HG03066 (cell line): ENCODE data around the gene OVCA2.

Experiments used
- ATAC-seq: cut with Tn5 transposase; IDR thresholded peaks from one replicate; pipeline ENCODE4 v1.9.1; 2021; ENCODE audit warnings: low read depth; ENCODE audit not compliant: unreplicated experiment

OVCA2 gene

DNA sequence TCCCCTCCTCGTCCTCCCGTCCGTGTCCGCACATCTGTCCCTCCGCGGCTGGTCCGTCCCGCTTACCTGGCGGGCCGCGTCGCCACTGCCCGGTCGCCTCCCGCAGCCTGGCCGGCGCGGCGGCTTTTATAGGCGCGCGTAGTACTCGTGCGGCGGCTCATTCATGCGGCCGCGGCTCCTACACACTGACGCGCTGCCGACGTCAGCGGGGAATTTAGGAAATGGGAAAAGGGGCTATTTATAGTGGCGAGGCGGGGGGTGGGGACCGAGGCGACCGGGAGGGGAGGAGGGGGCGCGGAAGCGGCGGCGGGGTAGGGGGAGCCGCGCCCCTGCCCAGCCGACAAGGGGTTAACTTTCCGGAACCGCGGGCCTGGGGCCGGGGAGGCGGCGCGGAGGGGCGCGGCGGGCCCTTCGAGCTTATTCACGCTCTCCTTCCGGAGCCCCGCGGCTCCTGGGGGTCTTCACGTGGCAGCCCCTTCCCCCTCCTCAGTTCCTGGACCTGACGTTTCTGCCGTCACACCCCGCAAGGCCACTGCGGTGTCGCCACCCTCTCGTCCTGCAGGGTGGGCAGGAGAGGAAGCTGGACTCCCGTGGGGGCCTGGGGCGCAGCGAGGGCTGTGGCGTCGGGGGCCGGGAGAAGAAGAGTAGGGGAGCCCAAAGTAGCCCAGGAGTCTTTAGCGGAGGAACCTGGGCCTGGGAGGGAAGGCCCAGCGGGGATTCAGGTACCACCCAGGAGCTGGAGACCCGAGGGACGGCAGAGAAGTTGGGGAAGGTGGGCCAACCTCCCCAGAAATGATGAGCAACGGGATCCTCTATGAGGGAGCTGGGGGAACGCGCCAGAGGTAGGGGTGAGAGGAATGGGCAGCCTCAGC is 9.5 kb downstream of the OVCA2 start:
- ATAC-seq: no peak

DNA sequence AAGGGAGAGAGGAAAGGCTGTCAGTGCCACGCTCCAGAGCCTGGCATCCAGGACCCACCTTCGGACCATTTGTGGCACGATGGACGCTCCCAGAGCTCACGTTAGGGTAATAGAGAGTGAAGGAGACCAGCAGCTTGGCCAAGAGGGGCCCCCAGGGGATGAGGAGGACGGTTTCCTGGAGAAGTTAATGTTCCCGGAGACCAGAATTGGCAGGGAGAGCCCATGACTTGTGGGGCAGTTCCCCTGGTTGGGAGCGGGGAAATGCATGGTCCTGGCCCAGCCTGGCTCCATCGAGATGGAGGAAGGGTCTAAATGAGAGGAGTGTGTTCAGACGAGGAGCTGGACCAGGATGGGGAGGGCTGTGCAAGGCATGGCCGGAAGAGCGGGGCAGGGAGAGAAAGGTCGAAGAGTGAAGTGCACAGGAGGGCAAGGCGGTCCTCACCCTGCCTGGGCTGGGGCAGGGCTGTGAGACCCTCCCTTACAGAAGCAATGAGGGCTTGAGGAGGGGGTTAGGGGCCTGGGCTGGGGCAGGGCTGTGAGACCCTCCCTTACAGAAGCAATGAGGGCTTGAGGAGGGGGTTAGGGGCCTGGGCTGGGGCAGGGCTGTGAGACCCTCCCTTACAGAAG is 10.2 kb downstream of the OVCA2 start:
- no peak for ATAC-seq

DNA sequence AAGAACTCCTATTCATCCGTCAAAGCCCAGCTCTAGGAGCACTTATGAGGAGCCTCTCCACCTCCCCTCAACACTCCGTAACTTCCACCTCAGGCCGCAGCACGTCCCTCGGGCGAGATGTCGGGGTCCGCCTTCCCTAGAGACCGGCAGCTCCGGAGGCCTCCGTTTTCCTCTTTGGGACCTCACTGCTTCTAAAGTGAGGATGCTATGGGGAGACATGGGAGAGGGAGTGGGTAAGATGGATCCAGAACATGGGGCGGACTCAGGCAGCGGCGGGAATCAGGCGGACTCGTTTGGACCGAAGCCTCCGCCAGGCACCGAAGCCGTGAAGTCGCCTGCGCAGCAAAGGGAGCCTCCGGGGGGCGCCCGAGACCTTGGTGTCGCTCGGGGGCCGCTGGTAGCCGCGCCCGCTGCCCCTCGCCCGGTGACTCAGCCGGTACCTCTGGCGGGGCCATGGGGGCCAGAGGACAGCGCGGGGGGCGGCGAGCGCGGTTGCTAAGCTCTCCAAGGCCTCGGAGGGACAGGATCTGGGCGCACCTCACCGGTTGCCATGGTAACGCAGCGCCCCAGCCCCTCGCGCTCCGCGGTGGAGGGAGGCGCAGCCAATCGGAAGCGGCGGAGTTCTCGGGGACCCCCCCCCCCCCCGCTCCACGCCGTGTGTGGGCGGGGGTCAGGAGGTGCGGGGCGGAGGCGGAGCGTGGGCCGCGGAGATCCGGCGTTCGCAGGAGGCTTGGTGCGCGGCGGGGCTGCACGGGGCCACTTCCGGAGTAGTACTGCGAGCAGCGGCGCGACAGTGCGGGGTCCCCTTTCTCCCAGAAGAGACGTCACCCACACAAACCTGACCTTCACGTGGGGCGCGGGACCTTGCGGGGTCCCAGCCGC is 11.8 kb downstream of the OVCA2 start:
- no peak for ATAC-seq

DNA sequence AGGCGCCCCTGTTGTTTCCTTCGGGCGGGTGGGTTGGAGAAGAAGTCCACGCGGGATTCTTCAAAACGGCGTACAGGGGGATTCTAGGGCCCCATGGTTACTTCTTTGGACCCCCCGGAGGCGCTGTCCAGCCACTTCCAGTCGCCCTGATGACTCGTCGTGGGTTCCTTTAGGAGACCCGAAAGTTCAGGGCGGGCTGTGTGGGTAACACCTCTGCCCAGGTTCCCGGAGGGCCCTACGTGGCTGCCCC is 12.4 kb downstream of the OVCA2 start:
- no peak for ATAC-seq

DNA sequence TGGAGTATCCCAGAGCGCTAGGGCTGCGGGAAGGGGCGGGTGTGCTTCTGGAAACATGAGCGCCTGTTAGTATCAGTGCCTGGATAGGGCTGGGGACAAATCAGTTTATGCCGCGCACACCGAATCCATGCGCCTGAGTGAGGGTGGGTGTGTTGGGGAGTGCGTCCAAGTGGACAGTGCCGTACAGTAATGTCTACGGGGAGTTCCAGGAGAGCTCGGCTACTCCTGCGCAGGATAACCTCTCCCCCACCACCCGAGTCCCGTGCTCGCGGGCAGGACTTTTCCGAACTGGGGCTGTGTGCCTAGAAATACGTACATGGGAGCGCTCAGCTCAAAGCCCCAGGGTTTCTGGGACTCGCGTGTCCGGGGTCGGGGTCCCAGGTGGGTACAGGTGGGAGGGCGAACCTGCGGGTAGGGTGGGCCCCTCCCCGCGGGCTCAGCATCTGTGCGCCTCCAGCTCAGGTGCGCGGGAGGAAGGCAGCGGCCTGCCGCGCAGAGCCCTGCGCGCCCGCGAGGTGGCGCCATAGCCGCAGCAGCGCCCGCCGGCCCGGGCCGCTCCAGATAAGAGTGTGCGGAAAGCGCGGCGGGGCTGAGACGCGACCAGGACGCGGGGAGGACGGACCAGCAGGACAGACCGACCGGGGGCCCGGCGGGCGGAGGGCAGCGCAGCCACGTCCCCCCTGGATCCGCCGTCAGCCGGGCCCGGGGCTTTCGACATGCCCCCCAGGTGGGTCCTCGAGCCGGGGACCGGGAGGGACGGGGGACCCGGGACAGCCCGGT is 12.9 kb downstream of the OVCA2 start, which contains the start of gene HIC1:
Gene HIC1 (plus strand): TSS at position 592 of the 780 bp plus-strand sequence. CDS start 1,588 bp downstream, outside the sequence.
- ATAC-seq: no peak

DNA sequence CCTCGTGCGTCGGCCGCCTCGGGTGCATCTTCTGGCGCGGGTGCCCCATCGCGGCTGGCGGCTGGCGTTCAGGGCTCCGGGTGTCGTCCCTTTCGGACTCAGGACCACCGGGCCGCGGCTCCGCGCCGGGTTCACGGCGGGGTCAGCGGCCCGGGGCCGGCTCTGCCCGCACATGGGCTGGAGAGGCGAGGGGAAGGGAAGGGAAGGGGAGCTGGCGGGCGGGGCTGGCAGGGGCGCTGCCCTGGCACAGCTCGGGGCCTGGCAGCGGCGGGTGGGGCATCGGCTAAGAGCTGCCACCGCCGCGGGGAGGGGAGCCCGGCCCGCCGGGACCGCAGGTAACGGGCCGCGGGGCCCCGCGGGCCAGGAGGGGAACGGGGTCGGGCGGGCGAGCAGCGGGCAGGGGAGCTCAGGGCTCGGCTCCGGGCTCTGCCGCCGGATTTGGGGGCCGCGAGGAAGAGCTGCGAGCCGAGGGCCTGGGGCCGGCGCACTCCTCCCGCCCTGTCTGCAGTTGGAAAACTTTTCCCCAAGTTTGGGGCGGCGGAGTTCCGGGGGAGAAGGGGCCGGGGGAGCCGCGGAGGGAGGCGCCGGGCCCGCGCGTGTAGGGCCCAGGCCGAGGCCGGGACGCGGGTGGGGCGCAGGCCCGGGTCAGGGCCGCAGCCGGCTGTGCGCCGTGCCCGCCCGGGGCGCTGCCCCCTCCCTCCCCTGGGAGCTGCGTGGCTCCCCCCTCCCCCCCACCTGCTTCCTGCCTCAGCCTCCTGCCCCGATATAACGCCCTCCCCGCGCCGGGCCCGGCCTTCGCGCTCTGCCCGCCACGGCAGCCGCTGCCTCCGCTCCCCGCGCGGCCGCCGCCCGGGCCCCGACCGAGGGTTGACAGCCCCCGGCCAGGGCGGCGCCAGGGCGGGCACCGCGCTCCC is 13.7 kb downstream of the OVCA2 start:
- ATAC-seq: no peak

DNA sequence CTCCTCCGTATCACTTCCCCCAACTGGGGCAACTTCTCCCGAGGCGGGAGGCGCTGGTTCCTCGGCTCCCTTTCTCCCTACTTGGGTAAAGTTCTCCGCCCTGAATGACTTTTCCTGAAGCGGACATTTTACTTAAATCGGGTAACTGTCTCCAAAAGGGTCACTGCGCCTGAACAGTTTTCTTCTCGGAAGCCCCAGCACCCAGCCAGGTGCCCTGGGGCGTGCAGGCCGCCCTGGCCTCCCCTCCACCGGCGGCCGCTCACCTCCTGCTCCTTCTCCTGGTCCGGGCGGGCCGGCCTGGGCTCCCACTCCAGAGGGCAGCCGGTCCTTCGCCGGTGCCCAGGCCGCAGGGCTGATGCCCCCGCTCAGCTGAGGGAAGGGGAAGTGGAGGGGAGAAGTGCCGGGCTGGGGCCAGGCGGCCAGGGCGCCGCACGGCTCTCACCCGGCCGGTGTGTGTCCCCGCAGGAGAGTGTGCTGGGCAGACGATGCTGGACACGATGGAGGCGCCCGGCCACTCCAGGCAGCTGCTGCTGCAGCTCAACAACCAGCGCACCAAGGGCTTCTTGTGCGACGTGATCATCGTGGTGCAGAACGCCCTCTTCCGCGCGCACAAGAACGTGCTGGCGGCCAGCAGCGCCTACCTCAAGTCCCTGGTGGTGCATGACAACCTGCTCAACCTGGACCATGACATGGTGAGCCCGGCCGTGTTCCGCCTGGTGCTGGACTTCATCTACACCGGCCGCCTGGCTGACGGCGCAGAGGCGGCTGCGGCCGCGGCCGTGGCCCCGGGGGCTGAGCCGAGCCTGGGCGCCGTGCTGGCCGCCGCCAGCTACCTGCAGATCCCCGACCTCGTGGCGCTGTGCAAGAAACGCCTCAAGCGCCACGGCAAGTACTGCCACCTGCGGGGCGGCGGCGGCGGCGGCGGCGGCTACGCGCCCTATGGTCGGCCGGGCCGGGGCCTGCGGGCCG is 14.7 kb downstream of the OVCA2 start:
- ATAC-seq: no peak

DNA sequence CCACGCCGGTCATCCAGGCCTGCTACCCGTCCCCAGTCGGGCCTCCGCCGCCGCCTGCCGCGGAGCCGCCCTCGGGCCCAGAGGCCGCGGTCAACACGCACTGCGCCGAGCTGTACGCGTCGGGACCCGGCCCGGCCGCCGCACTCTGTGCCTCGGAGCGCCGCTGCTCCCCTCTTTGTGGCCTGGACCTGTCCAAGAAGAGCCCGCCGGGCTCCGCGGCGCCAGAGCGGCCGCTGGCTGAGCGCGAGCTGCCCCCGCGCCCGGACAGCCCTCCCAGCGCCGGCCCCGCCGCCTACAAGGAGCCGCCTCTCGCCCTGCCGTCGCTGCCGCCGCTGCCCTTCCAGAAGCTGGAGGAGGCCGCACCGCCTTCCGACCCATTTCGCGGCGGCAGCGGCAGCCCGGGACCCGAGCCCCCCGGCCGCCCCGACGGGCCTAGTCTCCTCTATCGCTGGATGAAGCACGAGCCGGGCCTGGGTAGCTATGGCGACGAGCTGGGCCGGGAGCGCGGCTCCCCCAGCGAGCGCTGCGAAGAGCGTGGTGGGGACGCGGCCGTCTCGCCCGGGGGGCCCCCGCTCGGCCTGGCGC is 15.4 kb downstream of the OVCA2 start:
- no peak for ATAC-seq

DNA sequence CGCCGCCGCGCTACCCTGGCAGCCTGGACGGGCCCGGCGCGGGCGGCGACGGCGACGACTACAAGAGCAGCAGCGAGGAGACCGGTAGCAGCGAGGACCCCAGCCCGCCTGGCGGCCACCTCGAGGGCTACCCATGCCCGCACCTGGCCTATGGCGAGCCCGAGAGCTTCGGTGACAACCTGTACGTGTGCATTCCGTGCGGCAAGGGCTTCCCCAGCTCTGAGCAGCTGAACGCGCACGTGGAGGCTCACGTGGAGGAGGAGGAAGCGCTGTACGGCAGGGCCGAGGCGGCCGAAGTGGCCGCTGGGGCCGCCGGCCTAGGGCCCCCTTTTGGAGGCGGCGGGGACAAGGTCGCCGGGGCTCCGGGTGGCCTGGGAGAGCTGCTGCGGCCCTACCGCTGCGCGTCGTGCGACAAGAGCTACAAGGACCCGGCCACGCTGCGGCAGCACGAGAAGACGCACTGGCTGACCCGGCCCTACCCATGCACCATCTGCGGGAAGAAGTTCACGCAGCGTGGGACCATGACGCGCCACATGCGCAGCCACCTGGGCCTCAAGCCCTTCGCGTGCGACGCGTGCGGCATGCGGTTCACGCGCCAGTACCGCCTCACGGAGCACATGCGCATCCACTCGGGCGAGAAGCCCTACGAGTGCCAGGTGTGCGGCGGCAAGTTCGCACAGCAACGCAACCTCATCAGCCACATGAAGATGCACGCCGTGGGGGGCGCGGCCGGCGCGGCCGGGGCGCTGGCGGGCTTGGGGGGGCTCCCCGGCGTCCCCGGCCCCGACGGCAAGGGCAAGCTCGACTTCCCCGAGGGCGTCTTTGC is 16.2 kb downstream of the OVCA2 start:
- no peak for ATAC-seq

DNA sequence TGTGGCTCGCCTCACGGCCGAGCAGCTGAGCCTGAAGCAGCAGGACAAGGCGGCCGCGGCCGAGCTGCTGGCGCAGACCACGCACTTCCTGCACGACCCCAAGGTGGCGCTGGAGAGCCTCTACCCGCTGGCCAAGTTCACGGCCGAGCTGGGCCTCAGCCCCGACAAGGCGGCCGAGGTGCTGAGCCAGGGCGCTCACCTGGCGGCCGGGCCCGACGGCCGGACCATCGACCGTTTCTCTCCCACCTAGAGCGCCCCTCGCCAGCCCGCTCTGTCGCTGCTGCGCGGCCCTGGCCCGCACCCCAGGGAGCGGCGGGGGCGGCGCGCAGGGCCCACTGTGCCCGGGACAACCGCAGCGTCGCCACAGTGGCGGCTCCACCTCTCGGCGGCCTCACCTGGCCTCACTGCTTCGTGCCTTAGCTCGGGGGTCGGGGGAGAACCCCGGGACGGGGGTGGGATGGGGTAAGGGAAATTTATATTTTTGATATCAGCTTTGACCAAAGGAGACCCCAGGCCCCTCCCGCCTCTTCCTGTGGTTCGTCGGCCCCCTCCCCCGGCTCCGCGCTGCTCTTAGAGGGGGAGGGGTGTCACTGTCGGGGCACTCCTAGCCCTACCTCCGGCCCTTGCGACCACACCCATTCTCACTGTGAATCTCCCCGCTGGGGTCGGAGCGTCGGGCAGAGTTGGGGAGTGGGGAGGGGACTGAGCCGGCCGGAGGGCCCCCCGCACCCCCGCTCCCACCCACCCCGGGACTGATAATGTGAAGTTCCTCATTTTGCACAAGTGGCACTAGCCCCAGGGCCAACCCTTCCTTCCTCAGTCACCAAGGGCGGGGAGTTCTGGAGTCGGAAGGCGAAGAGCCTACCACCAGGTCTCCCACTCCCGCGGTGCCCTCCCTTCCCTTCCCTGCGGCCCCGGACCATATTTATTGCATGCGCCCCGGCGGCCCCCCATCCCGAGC is 17.0 kb downstream of the OVCA2 start:
- ATAC-seq: no peak

DNA sequence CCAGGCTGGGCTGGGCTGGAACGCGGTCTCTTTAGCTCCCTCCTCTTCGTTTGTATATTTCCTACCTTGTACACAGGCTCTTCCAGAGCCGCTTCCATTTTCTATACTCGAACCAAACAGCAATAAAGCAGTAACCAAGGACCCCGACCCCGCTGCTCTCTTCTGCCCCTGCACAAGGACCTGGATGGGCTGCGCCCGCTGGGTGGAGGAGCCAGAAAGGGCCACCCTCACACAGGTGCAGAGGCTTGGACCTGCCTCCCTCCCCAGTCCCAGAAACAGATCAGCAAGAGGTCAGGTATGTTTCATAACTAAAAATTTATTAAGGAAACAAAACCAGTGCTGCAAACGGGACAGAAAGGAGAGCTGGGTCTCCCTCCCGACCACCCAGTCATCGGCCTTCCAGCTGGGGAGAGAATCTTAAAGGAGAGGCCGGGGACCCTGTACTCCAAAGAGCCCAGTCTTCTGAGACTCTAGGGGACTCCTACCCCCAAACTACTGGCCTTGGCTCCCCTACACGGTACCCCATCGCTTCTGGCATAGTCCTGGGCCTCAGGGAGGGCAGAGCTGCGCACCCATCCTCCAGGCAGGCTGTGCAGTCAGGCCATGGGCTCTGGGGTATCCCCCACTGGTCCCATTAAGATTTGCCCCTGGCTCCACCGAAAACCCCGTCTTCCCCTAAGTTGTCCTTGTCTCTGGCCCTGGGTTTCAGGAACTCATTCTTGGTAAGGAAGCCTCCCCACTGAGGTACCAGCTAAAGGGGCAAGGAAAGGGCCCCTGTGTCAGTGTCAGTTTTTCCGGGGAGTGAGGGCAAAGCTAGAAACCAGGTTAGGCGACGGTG is 17.9 kb downstream of the OVCA2 start:
- ATAC-seq: no peak

DNA sequence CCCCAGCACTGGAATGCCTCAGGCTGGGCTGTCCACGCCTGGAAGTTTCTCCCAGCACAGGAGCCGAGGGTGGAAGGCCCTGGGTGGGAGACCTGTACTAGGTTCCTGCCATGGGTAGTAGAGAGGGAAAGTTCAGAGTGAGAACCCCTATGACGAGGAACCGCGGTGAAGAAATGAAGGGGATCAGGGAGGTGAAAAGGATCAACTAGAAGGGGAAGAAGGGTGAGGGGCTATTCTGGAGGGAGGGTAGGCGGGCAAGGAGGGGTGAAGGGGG is 18.5 kb downstream of the OVCA2 start:
- ATAC-seq: no peak

DNA sequence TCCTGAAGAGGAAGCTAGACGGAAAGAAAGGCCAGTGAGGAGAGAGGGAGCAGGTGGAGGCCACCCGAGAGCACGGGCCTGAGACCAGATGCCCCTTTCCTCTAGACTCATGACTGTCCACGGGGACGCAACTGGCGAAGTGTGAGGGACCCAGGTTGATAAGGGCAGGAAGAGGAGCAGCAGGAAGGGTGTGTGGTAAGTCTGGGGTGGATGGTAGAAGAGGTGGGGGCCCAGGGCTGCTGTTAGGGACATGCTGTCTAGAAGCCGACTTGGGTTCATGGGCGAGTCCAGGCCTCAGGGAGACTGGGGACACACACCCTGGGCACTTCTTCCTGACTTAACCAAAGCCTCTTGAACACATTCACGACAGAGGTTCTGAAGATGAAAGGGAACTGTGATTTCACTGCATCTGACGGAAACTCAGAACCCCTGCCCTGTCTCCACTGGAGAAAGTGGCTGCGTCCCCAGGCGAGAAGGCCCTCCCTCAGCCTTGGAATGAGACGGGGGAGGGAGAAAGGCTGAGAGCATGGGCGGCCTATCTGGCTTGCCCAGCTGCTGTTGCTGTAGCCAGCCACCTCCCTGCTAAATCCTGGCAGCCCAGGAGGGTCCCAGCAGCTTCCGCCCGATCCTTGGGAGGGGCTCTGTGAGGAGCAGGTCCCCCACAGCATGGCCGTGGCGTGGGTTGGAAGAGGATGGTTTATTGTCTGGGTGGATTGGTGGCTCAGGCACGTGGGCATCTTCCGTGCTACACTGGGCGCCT is 19.0 kb downstream of the OVCA2 start:
- no peak for ATAC-seq

DNA sequence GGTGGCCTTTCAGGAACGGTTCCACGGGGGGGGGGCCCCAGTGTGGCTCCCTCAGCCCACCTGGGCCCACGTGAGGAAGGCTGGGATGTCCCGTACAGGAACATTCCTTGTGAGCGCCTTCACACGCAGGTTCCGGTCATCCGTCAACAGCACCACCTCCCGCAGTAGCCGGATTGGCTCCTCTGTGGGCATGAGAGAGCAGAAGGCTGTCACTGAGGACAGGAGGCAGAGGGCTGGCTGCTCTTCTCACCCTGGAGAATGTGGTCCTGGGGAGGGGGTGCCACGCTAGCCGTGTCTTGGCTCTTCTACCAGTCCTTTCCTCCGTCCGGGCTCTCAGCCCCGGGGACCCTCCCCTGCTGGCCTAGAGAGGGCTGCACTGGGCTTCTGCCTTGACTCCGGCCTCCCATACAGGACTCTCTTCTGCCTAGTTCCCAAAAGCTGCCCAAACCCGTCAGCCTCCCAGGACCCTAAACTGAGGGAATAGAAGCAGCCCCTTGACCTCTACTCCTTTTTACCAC is 19.7 kb downstream of the OVCA2 start:
- ATAC-seq: no peak
